ENCODE data around the gene FTH1. TPM values are rescaled to one million over a fixed set of nuclear protein-coding genes. Genes with fewer than 3 reads are reported as not detected.

FTH1 gene
- total and polyA plus RNA-seq, 2 of the 13 experiments (the other 11 are each of a cell fraction or from before 2014, with no cell fraction given) = 607 to 760 TPM

- TF ChIP-seq, protein P1, sequence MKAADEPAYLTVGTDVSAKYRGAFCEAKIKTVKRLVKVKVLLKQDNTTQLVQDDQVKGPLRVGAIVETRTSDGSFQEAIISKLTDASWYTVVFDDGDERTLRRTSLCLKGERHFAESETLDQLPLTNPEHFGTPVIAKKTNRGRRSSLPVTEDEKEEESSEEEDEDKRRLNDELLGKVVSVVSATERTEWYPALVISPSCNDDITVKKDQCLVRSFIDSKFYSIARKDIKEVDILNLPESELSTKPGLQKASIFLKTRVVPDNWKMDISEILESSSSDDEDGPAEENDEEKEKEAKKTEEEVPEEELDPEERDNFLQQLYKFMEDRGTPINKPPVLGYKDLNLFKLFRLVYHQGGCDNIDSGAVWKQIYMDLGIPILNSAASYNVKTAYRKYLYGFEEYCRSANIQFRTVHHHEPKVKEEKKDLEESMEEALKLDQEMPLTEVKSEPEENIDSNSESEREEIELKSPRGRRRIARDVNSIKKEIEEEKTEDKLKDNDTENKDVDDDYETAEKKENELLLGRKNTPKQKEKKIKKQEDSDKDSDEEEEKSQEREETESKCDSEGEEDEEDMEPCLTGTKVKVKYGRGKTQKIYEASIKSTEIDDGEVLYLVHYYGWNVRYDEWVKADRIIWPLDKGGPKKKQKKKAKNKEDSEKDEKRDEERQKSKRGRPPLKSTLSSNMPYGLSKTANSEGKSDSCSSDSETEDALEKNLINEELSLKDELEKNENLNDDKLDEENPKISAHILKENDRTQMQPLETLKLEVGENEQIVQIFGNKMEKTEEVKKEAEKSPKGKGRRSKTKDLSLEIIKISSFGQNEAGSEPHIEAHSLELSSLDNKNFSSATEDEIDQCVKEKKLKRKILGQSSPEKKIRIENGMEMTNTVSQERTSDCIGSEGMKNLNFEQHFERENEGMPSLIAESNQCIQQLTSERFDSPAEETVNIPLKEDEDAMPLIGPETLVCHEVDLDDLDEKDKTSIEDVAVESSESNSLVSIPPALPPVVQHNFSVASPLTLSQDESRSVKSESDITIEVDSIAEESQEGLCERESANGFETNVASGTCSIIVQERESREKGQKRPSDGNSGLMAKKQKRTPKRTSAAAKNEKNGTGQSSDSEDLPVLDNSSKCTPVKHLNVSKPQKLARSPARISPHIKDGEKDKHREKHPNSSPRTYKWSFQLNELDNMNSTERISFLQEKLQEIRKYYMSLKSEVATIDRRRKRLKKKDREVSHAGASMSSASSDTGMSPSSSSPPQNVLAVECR (CRISPR knock-in tag; IDR thresholded peaks at IDR 0.05; ENCODE audit: borderline replicate concordance) = peak; percentile 23; the same call in 1 of the 2 replicates
- TF ChIP-seq ZNF841 (CRISPR knock-in tag; IDR thresholded peaks at IDR 0.05; ENCODE audit: borderline replicate concordance) = no peak
- TF ChIP-seq NFAT5 (CRISPR knock-in tag; IDR thresholded peaks at IDR 0.05) = no peak
- TF ChIP-seq SOX13 (IDR thresholded peaks at IDR 0.05) = no peak
- TF ChIP-seq SOX13 (CRISPR knock-in tag; conservative IDR thresholded peaks at IDR 0.05 in 1 of 2, IDR thresholded peaks at IDR 0.05 in 1 of 2) = no peak
- 0 out of 2 replicates have a peak, but pooled peaks have one; percentile 41 for TF ChIP-seq YEATS2 (CRISPR knock-in tag; IDR thresholded peaks at IDR 0.05; ENCODE audit: borderline replicate concordance)
- TF ChIP-seq RXRB (CRISPR knock-in tag; IDR thresholded peaks at IDR 0.05; ENCODE audit: borderline replicate concordance) = 0 out of 2 replicates have a peak, but pooled peaks have one; percentile 38
- TF ChIP-seq CTCF (CRISPR knock-in tag; IDR thresholded peaks at IDR 0.05) = peak; percentile 97
- TF ChIP-seq BCL6 (CRISPR knock-in tag; IDR thresholded peaks at IDR 0.05) = 0 out of 2 replicates have a peak, but pooled peaks have one; percentile 18
- TF ChIP-seq ZNF615 (CRISPR knock-in tag; IDR thresholded peaks at IDR 0.05; ENCODE audit: borderline replicate concordance) = no peak
- TF ChIP-seq ZNF124 (CRISPR knock-in tag; IDR thresholded peaks at IDR 0.05) = no peak
- TF ChIP-seq RXRA (CRISPR knock-in tag; IDR thresholded peaks at IDR 0.05) = peak; percentile 28; the same call in 1 of the 2 replicates
- no peak for TF ChIP-seq RNF219 (CRISPR knock-in tag; IDR thresholded peaks at IDR 0.05)
- no peak for TF ChIP-seq AHR (CRISPR knock-in tag; IDR thresholded peaks at IDR 0.05)
- no peak for TF ChIP-seq FOSL1 (CRISPR knock-in tag; IDR thresholded peaks at IDR 0.05; ENCODE audit: borderline replicate concordance)
These were observed 19.8 kb downstream of the FTH1 start (continued) for GRCh38 chr11:61947486-61948210.

All from HepG2 (cell line).